Caco-2 (cell line): ENCODE results near the gene GPHA2. TPM values are rescaled to one million over a fixed set of nuclear protein-coding genes. Genes with fewer than 3 reads are reported as not detected.

ENCODE experiments used
- BruUV-seq: library from RNA; stranded (reverse); fragments of 400-500 nt; replicated peaks from 2 replicates; lab custom pipeline; 2021; lab: Mats Ljungman, UMichigan
- CTCF ChIA-PET: fragments of 300-600 bp; sonication (Branson Sonifier 250); formaldehyde crosslinking; loops from one replicate; lab custom pipeline; 2022; ENCODE audit warnings: antibody characterized with exemption; lab: Charles Lee
- POLR2A ChIA-PET: fragments of 300-600 bp; sonication (Branson Sonifier 250); formaldehyde crosslinking; loops from one replicate; lab custom pipeline; 2022; ENCODE audit warnings: antibody characterized with exemption; lab: Charles Lee
- DNase-seq, 2 experiments: peaks; one replicate each; pipeline versions ENCODE4 v3.0.0 to v3.0.0-alpha.2; 2020 to 2022
- H3K27me3 ChIP-seq: replicated peaks from 2 replicates; pipeline ENCODE4 v1.6.0; 2011; ENCODE audit warnings: low read length; ENCODE audit not compliant: control insufficient read depth, insufficient read depth
- H3K36me3 ChIP-seq: 2 replicates; pipeline ENCODE4 v1.5.1; 2011; ENCODE audit warnings: low read length; ENCODE audit not compliant: control insufficient read depth, insufficient read depth
- H3K4me1 ChIP-seq: fragments of 250-450 bp; sonication (Bioruptor Pico); 2 replicates; pipeline ENCODE4 v1.5.1; 2020; ENCODE audit warnings: mild to moderate bottlenecking
- H3K4me3 ChIP-seq: 2 replicates; pipeline ENCODE4 v1.5.1; 2011; ENCODE audit warnings: low read depth, mild to moderate bottlenecking, control low read depth, low read length
- H3K9me3 ChIP-seq: fragments of 250-450 bp; sonication (Bioruptor Pico); 2 replicates; pipeline ENCODE4 v1.5.1; 2020; ENCODE audit warnings: mild to moderate bottlenecking, moderate library complexity
- H3K27ac Mint-ChIP-seq: one replicate; pipeline ENCODE4 v1.8.0; 2022; ENCODE audit warnings: mixed read lengths; ENCODE audit not compliant: unreplicated experiment
- H3K27me3 Mint-ChIP-seq: one replicate; pipeline ENCODE4 v1.8.0; 2022; ENCODE audit warnings: mixed read lengths; ENCODE audit not compliant: insufficient read depth, unreplicated experiment
- H3K36me3 Mint-ChIP-seq: one replicate; pipeline ENCODE4 v1.8.0; 2022; ENCODE audit warnings: mild to moderate bottlenecking, mixed read lengths; ENCODE audit not compliant: insufficient read depth, unreplicated experiment
- H3K4me1 Mint-ChIP-seq: one replicate; pipeline ENCODE4 v1.8.0; 2022; ENCODE audit warnings: low read depth, mixed read lengths; ENCODE audit not compliant: unreplicated experiment
- H3K4me3 Mint-ChIP-seq: one replicate; pipeline ENCODE4 v1.8.0; 2022; ENCODE audit warnings: mild to moderate bottlenecking, moderate library complexity, mixed read lengths; ENCODE audit not compliant: unreplicated experiment
- H3K9me3 Mint-ChIP-seq: one replicate; pipeline ENCODE4 v1.8.0; 2022; ENCODE audit warnings: mixed read lengths; ENCODE audit not compliant: unreplicated experiment
- CTCF ChIP-seq, 2 experiments: fragments of 200-600 bp in 1 of 2; IDR thresholded peaks; 1 replicate in 1 of 2; 2 replicates in 1 of 2; pipeline versions ENCODE4 v1.5.1 to v1.8.0; 2011 to 2022; ENCODE audit warnings: antibody characterized with exemption in 1 of 2, control low read depth in 1 of 2, inconsistent platforms in 1 of 2, low read depth in 1 of 2, low read length in 1 of 2, mild to moderate bottlenecking in 1 of 2, moderate library complexity in 1 of 2; ENCODE audit not compliant: insufficient read depth in 1 of 2, severe bottlenecking in 1 of 2, unreplicated experiment in 1 of 2
- intact Hi-C: fragments of 100-400 bp; cut with micrococcal nuclease; formaldehyde crosslinking; loops from one replicate; pipeline ENCODE4 v1.10.0; 2022; ENCODE audit not compliant: unreplicated experiment
- total RNA-seq: library from RNA; stranded (reverse); gene quantifications from 2 replicates; pipeline ENCODE4 v1.2.3, GENCODE V29; 2022

The GPHA2 gene
- total RNA-seq, 1 experiment from 2014 or later, result not detected

- Mint-ChIP-seq H3K9me3 (no peaks in the 10 kb centered on the region), H3K36me3 (peaks cover 57% of the 10 kb centered on the region), H3K27ac (peak overlapping the region; percentile 82), H3K27me3 (no peaks in the 10 kb centered on the region), H3K4me3 (peak overlapping the region; percentile 62), H3K4me1 (peaks cover 52% of the 10 kb centered on the region)
- H3K4me3 ChIP-seq, result no peak overlapping the region
- H3K9me3 ChIP-seq, result no peaks in the 10 kb centered on the region
- H3K4me1 ChIP-seq, result peaks cover 83% of the 10 kb centered on the region
- TF ChIP-seq CTCF (IDR thresholded peaks at IDR 0.05; ENCODE audit: insufficient read depth in 1 of 2, low read depth in 1 of 2, low read length in 1 of 2, severe bottlenecking in 1 of 2, unreplicated experiment in 1 of 2), result no peak
- intact Hi-C loops, result loop anchor here (1.0 to 2.0 kb wide), 5 partner anchors 11 to 124 kb away; partner anchors contain the start of genes ATG2A and EHD1
- no TSS peak for BruUV-seq
- POLR2A ChIA-PET, result interaction anchor here (0.6 to 2.5 kb wide), 6 partner anchors 11 to 110 kb away, joined by 3 to 21 read pairs (median 4); partner anchors contain the start of genes EHD1 and SF1
- no peaks in the 10 kb centered on the region for H3K27me3 ChIP-seq
- peaks cover 12% of the 10 kb centered on the region for H3K36me3 ChIP-seq
- peak; percentile 95 to 98 for DNase-seq
- CTCF ChIA-PET, result interaction anchor here (0.5 to 5.0 kb wide), 21 partner anchors 10 to 600 kb away, joined by 3 to 51 read pairs (median 4); partner anchors contain the start of genes ARL2, CDC42BPG, EHD1 and PPP2R5B
Measured at GRCh38 chr11:64888729-64889511, 46.8 kb downstream of the GPHA2 start.

GRCh38 chr11:64888406-64888728, 47.3 kb downstream of the GPHA2 start:
- no peak overlapping the region for H3K4me3 ChIP-seq
- peak overlapping the region; percentile 62 for H3K4me3 Mint-ChIP-seq
- DNase-seq, result no peak
- H3K9me3 Mint-ChIP-seq, result no peaks in the 10 kb centered on the region
- H3K36me3 ChIP-seq, result peaks cover 12% of the 10 kb centered on the region
- CTCF ChIA-PET, result interaction anchor here (0.5 to 5.0 kb wide), 25 partner anchors 9 to 617 kb away, joined by 3 to 51 read pairs (median 5); partner anchors contain the start of genes ARL2, CDC42BPG, EHD1 and PPP2R5B
- H3K27me3 ChIP-seq, result no peaks in the 10 kb centered on the region
- POLR2A ChIA-PET, result interaction anchor here (1.1 to 2.5 kb wide), 2 partner anchors 10 to 110 kb away, joined by 3 to 21 read pairs; partner anchors contain the start of genes EHD1 and SF1
- TF ChIP-seq CTCF (IDR thresholded peaks at IDR 0.05; ENCODE audit: insufficient read depth in 1 of 2, low read depth in 1 of 2, low read length in 1 of 2, severe bottlenecking in 1 of 2, unreplicated experiment in 1 of 2), result no peak
- H3K4me1 Mint-ChIP-seq, result peaks cover 55% of the 10 kb centered on the region
- peaks cover 78% of the 10 kb centered on the region for H3K4me1 ChIP-seq
- H3K27me3 Mint-ChIP-seq, result no peaks in the 10 kb centered on the region
- H3K27ac Mint-ChIP-seq, result peak overlapping the region; percentile 82
- H3K36me3 Mint-ChIP-seq, result peaks cover 60% of the 10 kb centered on the region
- intact Hi-C loops, result loop anchor here (2.0 kb wide), 2 partner anchors 18 to 124 kb away; no protein-coding TSS in a partner anchor
- H3K9me3 ChIP-seq, result no peaks in the 10 kb centered on the region
- BruUV-seq, result no TSS peak

GRCh38 chr11:64887757-64888405, 47.8 kb downstream of the GPHA2 start:
- Mint-ChIP-seq H3K9me3 (no peaks in the 10 kb centered on the region), H3K27me3 (no peaks in the 10 kb centered on the region), H3K4me3 (peak overlapping the region; percentile 62), H3K36me3 (peaks cover 56% of the 10 kb centered on the region), H3K27ac (peak overlapping the region; percentile 82), H3K4me1 (peaks cover 55% of the 10 kb centered on the region)
- Histone ChIP-seq H3K9me3 (no peaks in the 10 kb centered on the region), H3K4me1 (peaks cover 78% of the 10 kb centered on the region), H3K27me3 (no peaks in the 10 kb centered on the region), H3K4me3 (no peak overlapping the region), H3K36me3 (peaks cover 12% of the 10 kb centered on the region)
- DNase-seq, result peak; percentile 85 to 87
- intact Hi-C loops, result loop anchor here (2.0 kb wide), 2 partner anchors 17 to 125 kb away; no protein-coding TSS in a partner anchor
- POLR2A ChIA-PET, result interaction anchor here (1.1 to 2.5 kb wide), 2 partner anchors 10 to 109 kb away, joined by 3 to 21 read pairs; partner anchors contain the start of genes EHD1 and SF1
- BruUV-seq, result no TSS peak
- CTCF ChIA-PET, result interaction anchor here (0.5 to 5.0 kb wide), 19 partner anchors 9 to 616 kb away, joined by 3 to 51 read pairs (median 5); partner anchors contain the start of genes ARL2, CDC42BPG, EHD1 and PPP2R5B
- TF ChIP-seq CTCF (IDR thresholded peaks at IDR 0.05; ENCODE audit: insufficient read depth in 1 of 2, low read depth in 1 of 2, low read length in 1 of 2, severe bottlenecking in 1 of 2, unreplicated experiment in 1 of 2), result peak; percentile 94 to 95
